Adrenal gland (tissue), 12 donors: Measurements from ENCODE around the gene RPL3. TPM values are rescaled to one million over a fixed set of nuclear protein-coding genes. Genes with fewer than 3 reads are reported as not detected.

Experiments used
- DNase-seq, 7 donors: peaks; one replicate each; pipeline ENCODE4 v3.0.0-alpha.2; 2019 to 2020
- H3K27ac ChIP-seq, 5 donors: fragments of 200-600 bp; sonication (generic) in 4 of 5; 1 replicate in 3 of 5; 2 replicates in 2 of 5; pipeline versions ENCODE4 v1.5.1 to v1.8.0; 2016 to 2020; ENCODE audit warnings: mild to moderate bottlenecking in 1 of 5
- H3K27me3 ChIP-seq: fragments of 200-600 bp; 2 replicates; pipeline ENCODE4 v1.8.0; 2021
- H3K36me3 ChIP-seq, 2 donors: fragments of 200-600 bp; replicated peaks in 1 of 2; 1 replicate in 1 of 2; 2 replicates in 1 of 2; pipeline versions ENCODE4 v1.5.1 to v1.8.0; 2018 to 2022
- H3K4me1 ChIP-seq, 2 donors: fragments of 200-600 bp; replicated peaks in 1 of 2; 1 replicate in 1 of 2; 2 replicates in 1 of 2; pipeline versions ENCODE4 v1.5.1 to v1.8.0; 2018 to 2021
- H3K4me3 ChIP-seq, 4 donors: fragments of 200-600 bp; sonication (generic) in 3 of 4; one replicate each; pipeline ENCODE4 v1.5.1; 2016 to 2018
- H3K9me3 ChIP-seq, 3 donors: fragments of 200-600 bp; sonication (generic) in 1 of 3; replicated peaks in 1 of 3; 1 replicate in 2 of 3; 2 replicates in 1 of 3; pipeline versions ENCODE4 v1.5.1 to v1.8.0; 2016 to 2021
- CTCF ChIP-seq, 6 experiments: fragments of 450-650 bp in 4 of 6; fragments of 200-600 bp in 2 of 6; sonication (generic) in 1 of 6; IDR thresholded peaks; 1 replicate in 5 of 6; 2 replicates in 1 of 6; pipeline versions ENCODE4 v1.5.1 to v1.8.0; 2016 to 2021; ENCODE audit warnings: antibody characterized with exemption in 6 of 6, mild to moderate bottlenecking in 2 of 6, moderate library complexity in 1 of 6
- POLR2A ChIP-seq, 2 donors: fragments of 450-650 bp; IDR thresholded peaks; one replicate each; pipeline ENCODE4 v1.6.1; 2017; ENCODE audit warnings: antibody characterized with exemption in 2 of 2, mild to moderate bottlenecking in 2 of 2, moderate library complexity in 1 of 2
- WGBS, 4 donors: extraction: QIAGEN DNeasy Blood & Tissue Kit in 2 of 4; methylation state at CpG; one replicate each; pipeline versions ENCODE4 v1.1.5 to v1.1.7; 2013 to 2017; 5-methylcytosine and 5-hydroxymethylcytosine counted together
- intact Hi-C, 2 donors: fragments of 100-400 bp; cut with DNase I; formaldehyde crosslinking; loops; one replicate each; pipeline versions ENCODE4 v1.14.1 to v1.15.0; 2022 to 2023
- polyA plus RNA-seq, 3 donors: library from polyadenylated mRNA; stranded (reverse); fragments of 200-250 nt in 2 of 3; fragments of 350-450 nt in 1 of 3; fragmentation: Illumina TruSeq in 1 of 3; extraction: RNeasy Lipid Tissue Mini Kit (QIAGEN cat#74804) in 1 of 3; gene quantifications; one replicate each; pipeline ENCODE4 v1.2.3, GENCODE V29; 2013 to 2014
- total RNA-seq, 9 donors: library from RNA; depleted of rRNA in 4 of 9; stranded (reverse); fragments of >200 nt in 4 of 9; fragments of 120-200 nt in 1 of 9; fragmentation: NEBNext Ultra II Directional in 1 of 9; extraction: Animal tissue kit (Norgen Biotek cat#: 25700) in 1 of 9; gene quantifications; one replicate each; pipeline versions ENCODE4 v1.1.0 to v1.2.4, GENCODE V29; 2013 to 2023
- donor health status: healthy with polysubstance abuse.
- donor health status: Bipolar disorder and iron deficiency.
- donor health status: DM: yes; HTN: yes; CAD: no.
- donor health status: DM: no; HTN: no; CAD: no.
- donor health status: DM: no; HTN: no; CAD: no.
- donor health status: DM: yes; HTN: yes; CAD: no.

The RPL3 gene
- total and polyA plus RNA-seq, 12 donors, result 1,374 to 2,713 (median 1,954) TPM

DNA sequence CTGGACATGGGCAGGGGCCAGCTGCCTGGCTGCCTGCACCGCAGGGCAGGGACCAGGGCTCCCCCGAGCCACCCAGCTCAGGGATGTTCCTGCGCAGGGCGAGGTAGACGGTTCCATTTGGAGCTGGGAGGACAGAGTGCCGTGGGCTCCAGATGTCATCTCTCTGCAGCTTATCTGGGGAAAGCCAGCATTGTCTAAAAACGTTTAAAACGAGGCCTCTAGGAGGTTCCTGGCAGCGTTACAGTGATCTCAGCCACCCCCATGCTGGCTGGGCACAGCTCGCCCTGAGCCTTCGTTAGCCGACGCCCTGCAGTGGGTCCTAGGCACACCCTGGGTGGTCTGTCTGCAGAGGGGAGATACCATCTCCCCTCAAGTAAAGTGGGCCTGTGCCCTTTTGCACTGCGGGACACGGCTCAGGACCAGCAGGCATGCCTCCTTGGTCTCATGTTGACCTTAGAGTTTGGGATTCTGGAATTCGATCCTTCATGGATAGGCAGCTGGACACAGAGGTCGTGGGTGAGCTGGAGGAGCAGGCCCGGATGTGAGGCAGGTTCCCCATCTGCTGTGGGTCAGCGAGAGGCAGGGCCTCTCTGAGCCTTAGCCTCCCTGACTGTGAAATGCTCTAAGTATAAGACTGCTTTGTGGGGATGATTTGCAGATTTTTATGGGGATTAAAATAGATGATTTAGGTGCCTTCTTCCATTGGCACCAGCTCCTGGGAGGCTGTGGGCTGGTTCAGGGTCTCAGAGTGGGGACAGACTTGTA is 44.5 kb upstream of the RPL3 start:
- no peaks in the 10 kb centered on the region for H3K9me3 ChIP-seq
- TF ChIP-seq CTCF (IDR thresholded peaks at IDR 0.05), result no peak
- H3K36me3 ChIP-seq, result no peaks in the 10 kb centered on the region
- DNase-seq, result no peak
- WGBS, 4 donors, result 59 to 81% (median 69%) methylated on average over 5 to 19 of the region's 19 CpGs
- H3K4me1 ChIP-seq, result peaks cover 0 to 9% of the 10 kb centered on the region in 2 donors
- no peak overlapping the region for H3K4me3 ChIP-seq
- intact Hi-C loops, result no loop called here
- peak overlapping the region in 2 of 5 donors; percentile 65 to 68 for H3K27ac ChIP-seq
- no peaks in the 10 kb centered on the region for H3K27me3 ChIP-seq

GRCh38 chr22:39362932-39363331 is 43.5 kb upstream of the RPL3 start:
- Histone ChIP-seq H3K4me3 (no peak overlapping the region), H3K9me3 (no peaks in the 10 kb centered on the region), H3K36me3 (no peaks in the 10 kb centered on the region), H3K4me1 (peaks cover 0 to 9% of the 10 kb centered on the region in 2 donors), H3K27me3 (no peaks in the 10 kb centered on the region), H3K27ac (peak overlapping the region in 1 of 5 donors; percentile 65)
- TF ChIP-seq POLR2A (IDR thresholded peaks at IDR 0.05) (no peak), CTCF (IDR thresholded peaks at IDR 0.05) (no peak)
- intact Hi-C loops, result no loop called here
- DNase-seq, result no peak
- 78 to 91% (median 84%) methylated on average over 4 of the region's 4 CpGs for WGBS, 4 donors

- Histone ChIP-seq H3K9me3 (no peaks in the 10 kb centered on the region), H3K27ac (no peak overlapping the region), H3K4me3 (no peak overlapping the region), H3K4me1 (peaks cover 0 to 9% of the 10 kb centered on the region in 2 donors), H3K36me3 (no peaks in the 10 kb centered on the region), H3K27me3 (no peaks in the 10 kb centered on the region)
- TF ChIP-seq POLR2A (IDR thresholded peaks at IDR 0.05), result no peak
- no peak for TF ChIP-seq CTCF (IDR thresholded peaks at IDR 0.05)
- WGBS, 4 donors, result 33 to 82% (median 55%) methylated on average over 6 to 11 of the region's 11 CpGs
- DNase-seq, result peak in 2 of 7 donors; percentile 23 to 29
- intact Hi-C loops, result no loop called here
Observed at GRCh38 chr22:39362271-39362670, 42.8 kb upstream of the RPL3 start.

DNA sequence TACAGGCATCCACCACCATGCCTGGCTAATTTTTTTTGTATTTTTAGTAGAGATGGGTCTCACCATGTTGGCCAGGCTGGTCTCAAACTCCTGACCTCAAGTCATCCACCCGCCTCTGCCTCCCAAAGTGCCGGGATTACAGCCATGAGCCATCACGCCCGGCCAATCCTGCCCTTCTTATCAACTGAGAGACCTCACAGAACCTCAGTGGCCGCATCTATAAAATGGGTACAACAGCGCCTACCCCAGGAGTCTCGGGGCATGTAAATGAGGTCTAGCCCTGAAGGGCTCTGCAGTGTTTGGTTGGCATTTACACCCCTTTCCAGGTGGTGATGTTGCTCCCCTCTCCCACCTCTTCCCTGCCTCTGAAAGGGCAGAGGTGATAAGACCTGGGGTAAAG is 42.1 kb upstream of the RPL3 start:
- TF ChIP-seq POLR2A (IDR thresholded peaks at IDR 0.05) (no peak), CTCF (IDR thresholded peaks at IDR 0.05) (no peak)
- WGBS, 4 donors, result 90 to 97% (median 93%) methylated on average over 7 of the region's 7 CpGs

More for the DNA sequence above, 42.1 kb upstream of the RPL3 start:
- no peak for DNase-seq
- H3K4me3 ChIP-seq, result no peak overlapping the region
- peaks cover 0 to 9% of the 10 kb centered on the region in 2 donors for H3K4me1 ChIP-seq
- no peaks in the 10 kb centered on the region for H3K27me3 ChIP-seq
- no peaks in the 10 kb centered on the region for H3K9me3 ChIP-seq
- intact Hi-C loops, result no loop called here
- H3K36me3 ChIP-seq, result no peaks in the 10 kb centered on the region
- no peak overlapping the region for H3K27ac ChIP-seq
